Liver (tissue), 9 donors: Measurements from ENCODE around the gene TESK2. TPM values are rescaled to one million over a fixed set of nuclear protein-coding genes. Genes with fewer than 3 reads are reported as not detected.

Experiments used
- DNase-seq: peaks from one replicate; pipeline ENCODE4 v3.0.0-alpha.2; 2017; ENCODE audit warnings: low spot score
- H3K27ac ChIP-seq, 2 donors: one replicate each; pipeline ENCODE4 v1.7.0; 2013; ENCODE audit warnings: inconsistent platforms in 2 of 2, low read length in 2 of 2, control low read depth in 1 of 2, low read depth in 1 of 2, mild to moderate bottlenecking in 1 of 2
- H3K27me3 ChIP-seq, 4 donors: one replicate each; pipeline versions ENCODE4 v1.6.1 to v1.7.0; 2013; ENCODE audit warnings: low read length in 3 of 4, inconsistent platforms in 1 of 4, mild to moderate bottlenecking in 1 of 4, moderate library complexity in 1 of 4; ENCODE audit not compliant: control insufficient read depth in 4 of 4, insufficient read depth in 4 of 4
- H3K36me3 ChIP-seq, 4 donors: one replicate each; pipeline versions ENCODE4 v1.6.1 to v1.7.0; 2013; ENCODE audit warnings: low read length in 3 of 4, mild to moderate bottlenecking in 3 of 4, low read depth in 1 of 4, moderate library complexity in 1 of 4; ENCODE audit not compliant: control insufficient read depth in 4 of 4, insufficient read depth in 3 of 4
- H3K4me1 ChIP-seq, 4 donors: one replicate each; pipeline versions ENCODE4 v1.6.1 to v1.7.0; 2013; ENCODE audit warnings: low read length in 3 of 4, mild to moderate bottlenecking in 3 of 4, moderate library complexity in 1 of 4; ENCODE audit not compliant: control insufficient read depth in 4 of 4, insufficient read depth in 4 of 4
- H3K4me3 ChIP-seq, 3 donors: one replicate each; pipeline versions ENCODE4 v1.6.1 to v1.7.0; 2013; ENCODE audit warnings: low read length in 3 of 3, control low read depth in 1 of 3, low read depth in 1 of 3, mild to moderate bottlenecking in 1 of 3
- H3K9ac ChIP-seq, 2 donors: one replicate each; pipeline ENCODE4 v1.7.0; 2013; ENCODE audit warnings: low read length in 2 of 2, mild to moderate bottlenecking in 2 of 2, moderate library complexity in 2 of 2, control low read depth in 1 of 2, low read depth in 1 of 2
- H3K9me3 ChIP-seq, 4 donors: one replicate each; pipeline versions ENCODE4 v1.6.1 to v1.7.0; 2013; ENCODE audit warnings: low read length in 3 of 4; ENCODE audit not compliant: control insufficient read depth in 4 of 4
- EGR1 ChIP-seq, 2 donors: IDR thresholded peaks; 2 replicates each; pipeline ENCODE4 v1.6.1; 2016 to 2018; ENCODE audit warnings: antibody characterized with exemption in 2 of 2, low read depth in 2 of 2
- FOXA1 ChIP-seq: IDR thresholded peaks from 2 replicates; pipeline ENCODE4 v1.6.1; 2016; ENCODE audit warnings: antibody characterized with exemption
- FOXA2 ChIP-seq: IDR thresholded peaks from 2 replicates; pipeline ENCODE4 v1.6.1; 2016; ENCODE audit warnings: antibody characterized with exemption
- GABPA ChIP-seq, 2 donors: IDR thresholded peaks in 1 of 2; conservative IDR thresholded peaks in 1 of 2; 2 replicates each; pipeline ENCODE4 v1.6.1; 2016; ENCODE audit warnings: antibody characterized with exemption in 2 of 2, mild to moderate bottlenecking in 1 of 2, moderate library complexity in 1 of 2
- HNF4A ChIP-seq, 2 donors: conservative IDR thresholded peaks; 2 replicates each; pipeline ENCODE4 v1.6.1; 2016; ENCODE audit warnings: antibody characterized with exemption in 2 of 2, mild to moderate bottlenecking in 2 of 2
- HNF4G ChIP-seq: IDR thresholded peaks from 2 replicates; pipeline ENCODE4 v1.6.1; 2016; ENCODE audit warnings: antibody characterized with exemption
- JUND ChIP-seq, 2 donors: IDR thresholded peaks; 2 replicates each; pipeline ENCODE4 v1.6.1; 2016; ENCODE audit warnings: antibody characterized with exemption in 2 of 2
- NR2F2 ChIP-seq: IDR thresholded peaks from 2 replicates; pipeline ENCODE4 v1.6.1; 2016; ENCODE audit warnings: antibody characterized with exemption
- RAD21 ChIP-seq, 2 donors: IDR thresholded peaks; 2 replicates each; pipeline ENCODE4 v1.6.1; 2016; ENCODE audit warnings: antibody characterized with exemption in 2 of 2, mild to moderate bottlenecking in 2 of 2
- RXRA ChIP-seq, 2 donors: IDR thresholded peaks; 2 replicates each; pipeline ENCODE4 v1.6.1; 2017 to 2018; ENCODE audit warnings: antibody characterized with exemption in 2 of 2, mild to moderate bottlenecking in 1 of 2
- SP1 ChIP-seq: IDR thresholded peaks from 2 replicates; pipeline ENCODE4 v1.6.1; 2018; ENCODE audit warnings: antibody characterized with exemption, mild to moderate bottlenecking
- TAF1 ChIP-seq: conservative IDR thresholded peaks from 2 replicates; pipeline ENCODE4 v1.6.1; 2016; ENCODE audit warnings: antibody characterized with exemption, mild to moderate bottlenecking
- YY1 ChIP-seq: IDR thresholded peaks from 2 replicates; pipeline ENCODE4 v1.6.1; 2016; ENCODE audit warnings: antibody characterized with exemption, mild to moderate bottlenecking
- WGBS: extraction: QIAGEN DNeasy Blood & Tissue Kit; methylation state at CpG from one replicate; pipeline ENCODE4 v1.1.7; 2013; 5-methylcytosine and 5-hydroxymethylcytosine counted together
- polyA plus RNA-seq, 2 donors: library from polyadenylated mRNA; stranded (reverse) in 1 of 2; unstranded in 1 of 2; fragments of 200-250 nt in 1 of 2; fragments of >200 nt in 1 of 2; fragmentation: Nextera tagmentation in 1 of 2; extraction: Ambion mirVana in 1 of 2; gene quantifications; one replicate each; pipeline versions ENCODE4 v1.2.1 to v1.2.3, GENCODE V29; 2013 to 2015
- total RNA-seq, 2 donors: library from RNA; depleted of rRNA; stranded (reverse); fragments of >200 nt; gene quantifications; one replicate each; pipeline ENCODE4 v1.2.3, GENCODE V29; 2014
- TF ChIP-seq, protein P1 (sequence below): IDR thresholded peaks from 2 replicates; pipeline ENCODE4 v1.6.1; 2016; ENCODE audit warnings: antibody characterized with exemption, mild to moderate bottlenecking
- TF ChIP-seq, protein P2 (sequence below): fragments of 150-350 bp; IDR thresholded peaks from 2 replicates; pipeline ENCODE4 v1.5.1; 2017; ENCODE audit warnings: improper control_type of control experiment, low read depth, low read length; ENCODE audit not compliant: missing input control
- TF ChIP-seq, protein P3 (sequence below): IDR thresholded peaks from 2 replicates; pipeline ENCODE4 v1.6.1; 2016; ENCODE audit warnings: antibody characterized with exemption
- TF ChIP-seq, protein P4 (sequence below): IDR thresholded peaks from 2 replicates; pipeline ENCODE4 v1.6.1; 2016; ENCODE audit warnings: antibody characterized with exemption
- TF ChIP-seq, protein P5 (sequence below): IDR thresholded peaks from 2 replicates; pipeline ENCODE4 v1.6.1; 2016; ENCODE audit warnings: antibody characterized with exemption
- donor health status: healthy.
- donor health status: healthy.
- donor health status: healthy.
- donor health status: healthy.
- donor health status: healthy.

TESK2 gene
- total and polyA plus RNA-seq, 4 donors, result 2.4 to 8.2 (median 5.2) TPM

DNA sequence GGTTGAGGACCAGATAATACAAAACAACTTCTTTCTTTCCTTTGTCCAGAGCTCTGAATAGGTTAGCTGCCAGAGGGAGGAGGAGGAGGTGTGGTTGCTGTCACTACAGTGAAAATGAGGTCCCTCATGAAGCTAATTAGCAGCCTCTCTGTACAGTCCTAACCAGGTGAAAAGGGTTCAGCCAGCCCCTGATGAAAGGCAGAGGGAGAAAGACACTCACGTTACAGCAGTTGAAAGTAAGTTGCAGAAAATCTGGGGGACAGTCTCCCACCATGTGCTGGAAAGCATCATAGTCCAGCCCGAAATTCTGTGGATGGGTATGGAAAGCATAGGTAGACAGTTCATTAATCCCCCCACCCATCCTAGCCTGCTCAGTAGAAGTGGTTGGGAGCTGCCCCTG, 144.5 kb downstream of the TESK2 start:
- Histone ChIP-seq H3K4me3 (no peak overlapping the region), H3K36me3 (peaks cover 6 to 50% (median 23%) of the 10 kb centered on the region in 4 donors), H3K27ac (no peak overlapping the region), H3K9me3 (no peaks in the 10 kb centered on the region), H3K9ac (no peak overlapping the region), H3K27me3 (no peaks in the 10 kb centered on the region), H3K4me1 (peaks cover 0 to 14% (median 13%) of the 10 kb centered on the region in 4 donors)
- TF ChIP-seq NR2F2, result no peak
- no peak for TF ChIP-seq TAF1
- no peak for TF ChIP-seq RAD21 (IDR thresholded peaks at IDR 0.05)
- TF ChIP-seq HNF4G, result no peak
- TF ChIP-seq, protein P1, sequence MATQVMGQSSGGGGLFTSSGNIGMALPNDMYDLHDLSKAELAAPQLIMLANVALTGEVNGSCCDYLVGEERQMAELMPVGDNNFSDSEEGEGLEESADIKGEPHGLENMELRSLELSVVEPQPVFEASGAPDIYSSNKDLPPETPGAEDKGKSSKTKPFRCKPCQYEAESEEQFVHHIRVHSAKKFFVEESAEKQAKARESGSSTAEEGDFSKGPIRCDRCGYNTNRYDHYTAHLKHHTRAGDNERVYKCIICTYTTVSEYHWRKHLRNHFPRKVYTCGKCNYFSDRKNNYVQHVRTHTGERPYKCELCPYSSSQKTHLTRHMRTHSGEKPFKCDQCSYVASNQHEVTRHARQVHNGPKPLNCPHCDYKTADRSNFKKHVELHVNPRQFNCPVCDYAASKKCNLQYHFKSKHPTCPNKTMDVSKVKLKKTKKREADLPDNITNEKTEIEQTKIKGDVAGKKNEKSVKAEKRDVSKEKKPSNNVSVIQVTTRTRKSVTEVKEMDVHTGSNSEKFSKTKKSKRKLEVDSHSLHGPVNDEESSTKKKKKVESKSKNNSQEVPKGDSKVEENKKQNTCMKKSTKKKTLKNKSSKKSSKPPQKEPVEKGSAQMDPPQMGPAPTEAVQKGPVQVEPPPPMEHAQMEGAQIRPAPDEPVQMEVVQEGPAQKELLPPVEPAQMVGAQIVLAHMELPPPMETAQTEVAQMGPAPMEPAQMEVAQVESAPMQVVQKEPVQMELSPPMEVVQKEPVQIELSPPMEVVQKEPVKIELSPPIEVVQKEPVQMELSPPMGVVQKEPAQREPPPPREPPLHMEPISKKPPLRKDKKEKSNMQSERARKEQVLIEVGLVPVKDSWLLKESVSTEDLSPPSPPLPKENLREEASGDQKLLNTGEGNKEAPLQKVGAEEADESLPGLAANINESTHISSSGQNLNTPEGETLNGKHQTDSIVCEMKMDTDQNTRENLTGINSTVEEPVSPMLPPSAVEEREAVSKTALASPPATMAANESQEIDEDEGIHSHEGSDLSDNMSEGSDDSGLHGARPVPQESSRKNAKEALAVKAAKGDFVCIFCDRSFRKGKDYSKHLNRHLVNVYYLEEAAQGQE, result no peak
- TF ChIP-seq, protein P2, sequence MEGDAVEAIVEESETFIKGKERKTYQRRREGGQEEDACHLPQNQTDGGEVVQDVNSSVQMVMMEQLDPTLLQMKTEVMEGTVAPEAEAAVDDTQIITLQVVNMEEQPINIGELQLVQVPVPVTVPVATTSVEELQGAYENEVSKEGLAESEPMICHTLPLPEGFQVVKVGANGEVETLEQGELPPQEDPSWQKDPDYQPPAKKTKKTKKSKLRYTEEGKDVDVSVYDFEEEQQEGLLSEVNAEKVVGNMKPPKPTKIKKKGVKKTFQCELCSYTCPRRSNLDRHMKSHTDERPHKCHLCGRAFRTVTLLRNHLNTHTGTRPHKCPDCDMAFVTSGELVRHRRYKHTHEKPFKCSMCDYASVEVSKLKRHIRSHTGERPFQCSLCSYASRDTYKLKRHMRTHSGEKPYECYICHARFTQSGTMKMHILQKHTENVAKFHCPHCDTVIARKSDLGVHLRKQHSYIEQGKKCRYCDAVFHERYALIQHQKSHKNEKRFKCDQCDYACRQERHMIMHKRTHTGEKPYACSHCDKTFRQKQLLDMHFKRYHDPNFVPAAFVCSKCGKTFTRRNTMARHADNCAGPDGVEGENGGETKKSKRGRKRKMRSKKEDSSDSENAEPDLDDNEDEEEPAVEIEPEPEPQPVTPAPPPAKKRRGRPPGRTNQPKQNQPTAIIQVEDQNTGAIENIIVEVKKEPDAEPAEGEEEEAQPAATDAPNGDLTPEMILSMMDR, result no peak
- TF ChIP-seq RXRA (IDR thresholded peaks at IDR 0.05), result no peak
- TF ChIP-seq SP1, result no peak
- TF ChIP-seq YY1, result no peak
- no peak for TF ChIP-seq JUND (IDR thresholded peaks at IDR 0.05)
- TF ChIP-seq, protein P3, sequence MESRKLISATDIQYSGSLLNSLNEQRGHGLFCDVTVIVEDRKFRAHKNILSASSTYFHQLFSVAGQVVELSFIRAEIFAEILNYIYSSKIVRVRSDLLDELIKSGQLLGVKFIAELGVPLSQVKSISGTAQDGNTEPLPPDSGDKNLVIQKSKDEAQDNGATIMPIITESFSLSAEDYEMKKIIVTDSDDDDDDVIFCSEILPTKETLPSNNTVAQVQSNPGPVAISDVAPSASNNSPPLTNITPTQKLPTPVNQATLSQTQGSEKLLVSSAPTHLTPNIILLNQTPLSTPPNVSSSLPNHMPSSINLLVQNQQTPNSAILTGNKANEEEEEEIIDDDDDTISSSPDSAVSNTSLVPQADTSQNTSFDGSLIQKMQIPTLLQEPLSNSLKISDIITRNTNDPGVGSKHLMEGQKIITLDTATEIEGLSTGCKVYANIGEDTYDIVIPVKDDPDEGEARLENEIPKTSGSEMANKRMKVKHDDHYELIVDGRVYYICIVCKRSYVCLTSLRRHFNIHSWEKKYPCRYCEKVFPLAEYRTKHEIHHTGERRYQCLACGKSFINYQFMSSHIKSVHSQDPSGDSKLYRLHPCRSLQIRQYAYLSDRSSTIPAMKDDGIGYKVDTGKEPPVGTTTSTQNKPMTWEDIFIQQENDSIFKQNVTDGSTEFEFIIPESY, result no peak
- TF ChIP-seq FOXA2, result no peak
- TF ChIP-seq EGR1 (IDR thresholded peaks at IDR 0.05; ENCODE audit: low read depth in 2 of 2), result no peak
- TF ChIP-seq, protein P4, sequence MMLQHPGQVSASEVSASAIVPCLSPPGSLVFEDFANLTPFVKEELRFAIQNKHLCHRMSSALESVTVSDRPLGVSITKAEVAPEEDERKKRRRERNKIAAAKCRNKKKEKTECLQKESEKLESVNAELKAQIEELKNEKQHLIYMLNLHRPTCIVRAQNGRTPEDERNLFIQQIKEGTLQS, result no peak
- no peak for TF ChIP-seq HNF4A (conservative IDR thresholded peaks at IDR 0.05)
- WGBS, result 95% methylated on average over 2 of the region's 2 CpGs
- DNase-seq, result no peak

DNA sequence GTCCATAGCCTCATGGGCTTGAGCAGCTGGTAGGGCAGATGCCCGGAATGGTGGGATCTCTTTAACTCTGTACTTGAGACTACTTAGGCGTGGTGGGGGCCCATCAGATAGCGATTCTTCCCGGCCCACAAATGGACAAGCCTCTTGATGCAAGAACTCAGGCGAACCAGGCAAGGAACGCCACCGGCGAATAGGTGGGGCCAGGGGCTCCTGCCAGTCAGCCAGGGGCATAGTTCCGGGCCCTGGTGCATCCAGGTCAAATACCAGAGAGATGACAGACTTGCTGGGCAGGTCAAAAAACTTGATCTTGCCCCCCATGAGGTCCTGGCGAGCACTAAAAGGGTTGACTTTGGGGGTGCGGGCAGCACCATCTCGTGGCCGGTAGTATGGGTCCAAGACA, 145.9 kb downstream of the TESK2 start:
- Histone ChIP-seq H3K36me3 (peaks cover 6 to 49% (median 23%) of the 10 kb centered on the region in 4 donors), H3K4me1 (peaks cover 3 to 26% (median 24%) of the 10 kb centered on the region in 4 donors), H3K9ac (no peak overlapping the region), H3K27ac (no peak overlapping the region), H3K9me3 (no peaks in the 10 kb centered on the region), H3K27me3 (no peaks in the 10 kb centered on the region), H3K4me3 (no peak overlapping the region)
- WGBS, result 92% methylated on average over 13 of the region's 13 CpGs
- no peak for DNase-seq
- no peak for TF ChIP-seq RAD21 (IDR thresholded peaks at IDR 0.05)
- no peak for TF ChIP-seq HNF4A (conservative IDR thresholded peaks at IDR 0.05)
- TF ChIP-seq, protein P2, result no peak
- no peak for TF ChIP-seq YY1
- TF ChIP-seq TAF1, result no peak
- TF ChIP-seq FOXA1, result no peak
- no peak for TF ChIP-seq RXRA (IDR thresholded peaks at IDR 0.05)
- no peak for TF ChIP-seq FOXA2
- TF ChIP-seq GABPA (IDR thresholded peaks at IDR 0.05 in 1 of 2, conservative IDR thresholded peaks at IDR 0.05 in 1 of 2), result no peak
- no peak for TF ChIP-seq HNF4G
- TF ChIP-seq JUND (IDR thresholded peaks at IDR 0.05), result no peak
- TF ChIP-seq, protein P3, result no peak
- no peak for TF ChIP-seq SP1
- TF ChIP-seq, protein P4, result no peak
- TF ChIP-seq, protein P5, sequence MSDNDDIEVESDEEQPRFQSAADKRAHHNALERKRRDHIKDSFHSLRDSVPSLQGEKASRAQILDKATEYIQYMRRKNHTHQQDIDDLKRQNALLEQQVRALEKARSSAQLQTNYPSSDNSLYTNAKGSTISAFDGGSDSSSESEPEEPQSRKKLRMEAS, result no peak
